HAP-1 (cell line): ENCODE results near the gene ITSN1.
A peak's percentile ranks its signal among the peaks of the same experiment; 100 is the strongest.
"Not testable (repeated sequence)": the region's sequence is repeated elsewhere in the genome, so short reads cannot be mapped to it uniquely, and the experiment has no call there.

Experiments
- DNase-seq, 2 experiments: peaks; one replicate each; pipeline ENCODE4 v3.0.0-alpha.2; 2016 to 2020; ENCODE audit warnings: low spot score in 2 of 2
- H3K27me3 ChIP-seq: fragments of 250-450 bp; sonication (Bioruptor Pico); 2 replicates; pipeline ENCODE4 v1.5.1; 2020; ENCODE audit warnings: low read depth, mild to moderate bottlenecking, moderate library complexity
- H3K36me3 ChIP-seq: fragments of 250-450 bp; sonication (Bioruptor Pico); replicated peaks from 2 replicates; pipeline ENCODE4 v1.5.1; 2020; ENCODE audit warnings: mild to moderate bottlenecking
- H3K4me1 ChIP-seq: fragments of 250-450 bp; sonication (Bioruptor Pico); 2 replicates; pipeline ENCODE4 v1.5.1; 2020; ENCODE audit warnings: mild to moderate bottlenecking
- H3K4me3 ChIP-seq: fragments of 250-450 bp; sonication (Bioruptor Pico); 2 replicates; pipeline ENCODE4 v1.5.1; 2020; ENCODE audit warnings: mild to moderate bottlenecking, moderate library complexity
- H3K9me3 ChIP-seq: fragments of 250-450 bp; sonication (Bioruptor Pico); 2 replicates; pipeline ENCODE4 v1.5.1; 2020; ENCODE audit warnings: mild to moderate bottlenecking, moderate library complexity
- in situ Hi-C: fragments of 300-500 bp; cut with MboI; formaldehyde crosslinking; loops from 3 replicates; pipeline ENCODE4 v1.14.3; 2020; ENCODE audit warnings: low sequenced_read_pairs, inconsistent platforms, mixed read lengths

Gene ITSN1

GRCh38 chr21:33642027-33642895, at the start of gene ITSN1:
Gene ITSN1, plus strand, starts transcription at chr21:33642501. Its CDS starts 76,328 bp downstream, at chr21:33718829.
- DNase-seq: peak; percentile 98 to 100
- Histone ChIP-seq H3K4me3 (peak within 1 kb of the TSS; percentile 82), H3K36me3 (no peaks in the 10 kb centered on the region), H3K4me1 (peaks cover 19% of the 10 kb centered on the region), H3K27me3 (no peaks in the 10 kb centered on the region), H3K9me3 (no peaks in the 10 kb centered on the region)
- in situ Hi-C loops: no loop called here

- H3K4me3 ChIP-seq: no peak overlapping the region
- in situ Hi-C loops: loop anchor here (25.0 kb wide), 1 partner anchor 111 kb away; the partner anchor contains the start of genes DNAJC28 and TMEM50B
Observed at GRCh38 chr21:33598051-33598450, 44.2 kb upstream of the ITSN1 start.

GRCh38 chr21:33608559-33608958, 33.7 kb upstream of the ITSN1 start:
- no peak for DNase-seq
- H3K36me3 ChIP-seq: peaks cover 14% of the 10 kb centered on the region
- in situ Hi-C loops: no loop called here
- no peaks in the 10 kb centered on the region for H3K4me1 ChIP-seq
- no peaks in the 10 kb centered on the region for H3K9me3 ChIP-seq
- H3K4me3 ChIP-seq: no peak overlapping the region
- no peaks in the 10 kb centered on the region for H3K27me3 ChIP-seq

More at GRCh38 chr21:33598051-33598450, 44.2 kb upstream of the ITSN1 start:
- Histone ChIP-seq H3K9me3 (no peaks in the 10 kb centered on the region), H3K27me3 (no peaks in the 10 kb centered on the region), H3K36me3 (peaks cover 47% of the 10 kb centered on the region), H3K4me1 (no peaks in the 10 kb centered on the region)
- DNase-seq: no peak

GRCh38 chr21:33611006-33611744, 31.1 kb upstream of the ITSN1 start:
- H3K36me3 ChIP-seq: peaks cover 17% of the 10 kb centered on the region
- H3K27me3 ChIP-seq: no peaks in the 10 kb centered on the region
- H3K4me3 ChIP-seq: no peak overlapping the region
- H3K4me1 ChIP-seq: no peaks in the 10 kb centered on the region
- DNase-seq: no peak
- H3K9me3 ChIP-seq: no peaks in the 10 kb centered on the region
- in situ Hi-C loops: no loop called here

GRCh38 chr21:33617565-33617964, 24.7 kb upstream of the ITSN1 start:
- H3K4me3 ChIP-seq, H3K4me1 ChIP-seq, in situ Hi-C loops, DNase-seq, H3K9me3 ChIP-seq, H3K27me3 ChIP-seq: not testable (repeated sequence)
- peaks cover 30% of the 10 kb centered on the region for H3K36me3 ChIP-seq

- no peaks in the 10 kb centered on the region for H3K27me3 ChIP-seq
- in situ Hi-C loops: no loop called here
- H3K36me3 ChIP-seq: peaks cover 30% of the 10 kb centered on the region
- H3K4me3 ChIP-seq: no peak overlapping the region
- no peak for DNase-seq
- no peaks in the 10 kb centered on the region; the same call in none of the 2 replicates for H3K4me1 ChIP-seq
- H3K9me3 ChIP-seq: no peaks in the 10 kb centered on the region
Observed at GRCh38 chr21:33618407-33618806, 23.9 kb upstream of the ITSN1 start.

GRCh38 chr21:33619726-33620125, 22.6 kb upstream of the ITSN1 start:
- Histone ChIP-seq H3K36me3 (peaks cover 33% of the 10 kb centered on the region), H3K4me1 (no peaks in the 10 kb centered on the region; the same call in none of the 2 replicates), H3K27me3 (no peaks in the 10 kb centered on the region), H3K4me3 (no peak overlapping the region), H3K9me3 (no peaks in the 10 kb centered on the region)
- DNase-seq: no peak
- in situ Hi-C loops: no loop called here

GRCh38 chr21:33622253-33622652, 20.0 kb upstream of the ITSN1 start:
- peaks cover 32% of the 10 kb centered on the region for H3K36me3 ChIP-seq
- in situ Hi-C loops: no loop called here
- H3K4me1 ChIP-seq: no peaks in the 10 kb centered on the region; the same call in none of the 2 replicates
- no peak overlapping the region for H3K4me3 ChIP-seq
- no peaks in the 10 kb centered on the region for H3K9me3 ChIP-seq
- DNase-seq: no peak
- H3K27me3 ChIP-seq: no peaks in the 10 kb centered on the region

GRCh38 chr21:33626151-33626550, 16.1 kb upstream of the ITSN1 start:
- H3K27me3 ChIP-seq, in situ Hi-C loops, H3K4me1 ChIP-seq, H3K9me3 ChIP-seq, H3K4me3 ChIP-seq, DNase-seq: not testable (repeated sequence)
- peaks cover 29% of the 10 kb centered on the region for H3K36me3 ChIP-seq

GRCh38 chr21:33634254-33634653, 8.0 kb upstream of the ITSN1 start:
- in situ Hi-C loops: no loop called here
- Histone ChIP-seq H3K9me3 (no peaks in the 10 kb centered on the region), H3K4me1 (no peaks in the 10 kb centered on the region), H3K27me3 (no peaks in the 10 kb centered on the region), H3K36me3 (peaks cover 10% of the 10 kb centered on the region), H3K4me3 (no peak overlapping the region)
- DNase-seq: no peak

GRCh38 chr21:33640697-33641351, 1.5 kb upstream of the ITSN1 start:
- in situ Hi-C loops: no loop called here
- Histone ChIP-seq H3K36me3 (no peaks in the 10 kb centered on the region), H3K9me3 (no peaks in the 10 kb centered on the region), H3K4me3 (peak overlapping the region; percentile 82), H3K27me3 (no peaks in the 10 kb centered on the region), H3K4me1 (peaks cover 15% of the 10 kb centered on the region)
- DNase-seq: peak in 1 of 2 experiments; percentile 40

- in situ Hi-C loops: no loop called here
- Histone ChIP-seq H3K9me3 (no peaks in the 10 kb centered on the region), H3K27me3 (no peaks in the 10 kb centered on the region), H3K4me3 (peak within 1 kb of the TSS; percentile 82), H3K4me1 (peaks cover 19% of the 10 kb centered on the region), H3K36me3 (no peaks in the 10 kb centered on the region)
- DNase-seq: peak; percentile 97 to 100
Observed at GRCh38 chr21:33641352-33642026, 812 bp upstream of the ITSN1 start, which contains the start of gene CRYZL1. Gene CRYZL1, minus strand, starts transcription at chr21:33641741. Its CDS starts 10,190 bp downstream, at chr21:33631551.
